ENCODE results near the gene FTO. TPM values are rescaled to one million over a fixed set of nuclear protein-coding genes. Genes with fewer than 3 reads are reported as not detected.
"Not testable (repeated sequence)": the region's sequence is repeated elsewhere in the genome, so short reads cannot be mapped to it uniquely, and the experiment has no call there.

FTO gene
- total and polyA plus RNA-seq, 3 donors from 2014 or later, result 32.4 to 64.7 (median 50.3) TPM

DNA sequence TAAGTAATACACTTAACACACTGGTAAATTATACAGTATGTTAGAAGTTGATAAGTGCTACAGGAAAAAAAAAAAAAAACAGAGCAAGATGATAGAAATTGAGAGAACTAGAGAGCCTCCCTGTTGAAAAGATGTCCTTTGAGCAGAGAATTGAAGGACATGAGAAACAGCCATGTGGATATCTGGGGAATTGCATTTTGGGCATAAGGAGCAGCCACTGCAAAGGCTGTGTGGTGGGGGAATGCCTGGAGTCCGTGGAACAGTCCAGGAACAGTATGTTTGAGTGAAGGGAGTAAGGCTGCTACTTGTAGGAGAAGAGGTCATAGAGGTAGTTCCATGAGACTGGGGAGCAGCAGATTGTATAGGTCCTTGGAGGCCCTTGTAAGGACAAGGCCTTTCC, 178.4 kb downstream of the FTO start:
- 93 to 100% methylated on average over 1 of the region's 1 CpG for WGBS, 2 donors
- Histone ChIP-seq H3K4me3 (no peak overlapping the region), H3K36me3 (ENCODE audit: low read depth, missing control alignments) (no peaks in the 10 kb centered on the region), H3K27ac (no peak overlapping the region), H3K27me3 (no peaks in the 10 kb centered on the region), H3K9me3 (no peaks in the 10 kb centered on the region), H3K4me1 (no peaks in the 10 kb centered on the region)
- no peak for DNase-seq
- TF ChIP-seq POLR2A (IDR thresholded peaks at IDR 0.05), result no peak
- TF ChIP-seq CTCF (IDR thresholded peaks at IDR 0.05), result no peak
- intact Hi-C loops (cut with DNase I; ENCODE audit: low total_unique reads), result no loop called here

- TF ChIP-seq CTCF (IDR thresholded peaks at IDR 0.05), result no peak
- no peak for TF ChIP-seq POLR2A (IDR thresholded peaks at IDR 0.05)
- DNase-seq, result no peak
- Histone ChIP-seq H3K4me1 (no peaks in the 10 kb centered on the region), H3K27ac (no peak overlapping the region), H3K9me3 (no peaks in the 10 kb centered on the region), H3K4me3 (no peak overlapping the region), H3K27me3 (no peaks in the 10 kb centered on the region), H3K36me3 (ENCODE audit: low read depth, missing control alignments) (no peaks in the 10 kb centered on the region)
- 95 to 96% methylated on average over 4 of the region's 4 CpGs for WGBS, 2 donors
- intact Hi-C loops (cut with DNase I; ENCODE audit: low total_unique reads), result no loop called here
Observed at GRCh38 chr16:53884748-53885147, 180.8 kb downstream of the FTO start.

DNA sequence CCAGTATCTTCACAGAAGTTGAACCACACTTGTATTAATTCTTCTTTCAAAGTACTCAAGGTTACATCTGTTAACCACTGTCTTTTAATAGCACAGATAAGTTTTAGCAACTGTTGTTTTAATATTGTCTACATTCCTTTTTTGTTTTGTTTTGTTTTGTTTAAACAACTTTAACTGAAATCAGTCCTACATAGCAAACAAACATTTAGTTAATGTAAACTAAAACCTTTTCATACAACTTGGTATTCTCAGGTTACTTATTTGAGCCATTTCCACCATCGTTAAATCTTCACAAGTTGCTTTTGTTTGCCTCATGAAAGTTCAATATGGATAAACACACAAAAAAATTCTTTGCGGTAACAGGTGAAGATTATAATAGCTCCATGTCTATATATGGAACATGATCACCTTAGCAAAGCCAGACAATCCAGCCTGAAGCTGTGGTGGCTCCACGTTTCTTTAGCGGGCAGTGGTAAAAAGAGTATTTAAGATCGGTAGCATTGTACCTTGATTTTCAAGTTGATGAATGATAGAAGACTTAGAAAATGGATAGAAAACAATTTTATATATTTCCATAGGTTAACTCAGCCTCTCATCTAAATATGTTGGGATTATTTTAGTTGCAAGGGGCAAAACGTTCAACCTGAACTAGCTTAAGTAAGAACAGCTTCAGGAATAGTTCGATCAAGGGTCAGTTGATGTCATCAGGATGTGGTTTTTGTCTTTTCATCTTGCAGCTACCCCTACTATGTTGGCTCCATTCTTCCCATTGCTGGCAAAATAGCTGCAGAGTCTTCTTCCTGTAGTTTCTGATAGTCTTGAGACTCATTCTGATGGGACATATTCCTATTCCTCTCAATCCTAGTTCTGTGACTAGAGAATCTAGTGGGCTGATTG, 182.8 kb downstream of the FTO start:
- WGBS, 2 donors, result 97 to 98% methylated on average over 7 of the region's 7 CpGs
- no peak for TF ChIP-seq POLR2A (IDR thresholded peaks at IDR 0.05)
- no peak for TF ChIP-seq CTCF (IDR thresholded peaks at IDR 0.05)
- Histone ChIP-seq H3K4me3 (no peak overlapping the region), H3K27me3 (no peaks in the 10 kb centered on the region), H3K27ac (no peak overlapping the region), H3K4me1 (no peaks in the 10 kb centered on the region), H3K36me3 (ENCODE audit: low read depth, missing control alignments) (no peaks in the 10 kb centered on the region), H3K9me3 (no peaks in the 10 kb centered on the region)
- DNase-seq, result no peak
- intact Hi-C loops (cut with DNase I; ENCODE audit: low total_unique reads), result no loop called here

GRCh38 chr16:53888222-53888621, 184.3 kb downstream of the FTO start:
- TF ChIP-seq CTCF (IDR thresholded peaks at IDR 0.05), result no peak
- TF ChIP-seq POLR2A (IDR thresholded peaks at IDR 0.05), result no peak
- Histone ChIP-seq H3K4me3 (no peak overlapping the region), H3K27me3 (no peaks in the 10 kb centered on the region), H3K9me3 (no peaks in the 10 kb centered on the region), H3K36me3 (ENCODE audit: low read depth, missing control alignments) (no peaks in the 10 kb centered on the region), H3K27ac (no peak overlapping the region), H3K4me1 (no peaks in the 10 kb centered on the region)
- intact Hi-C loops (cut with DNase I; ENCODE audit: low total_unique reads), result no loop called here
- 91 to 93% methylated on average over 3 of the region's 3 CpGs for WGBS, 2 donors
- no peak for DNase-seq

- H3K27me3 ChIP-seq; intact Hi-C loops (cut with DNase I; ENCODE audit: low total_unique reads); H3K4me3 ChIP-seq; H3K27ac ChIP-seq; H3K9me3 ChIP-seq; DNase-seq; H3K36me3 ChIP-seq (ENCODE audit: low read depth, missing control alignments); H3K4me1 ChIP-seq: not testable (repeated sequence)
- WGBS, 2 donors, result 88 to 97% methylated on average over 8 of the region's 8 CpGs
Observed at GRCh38 chr16:53890877-53891276, 186.9 kb downstream of the FTO start.

Data from testis (tissue), 3 donors.